Mucosa of rectum (tissue), 2 donors: ENCODE results near the gene STRA8.

Experiments
- H3K27ac ChIP-seq, 2 donors: one replicate each; pipeline ENCODE4 v1.7.0; 2013; ENCODE audit warnings: inconsistent platforms in 2 of 2, low read depth in 2 of 2, low read length in 2 of 2
- H3K27me3 ChIP-seq, 2 donors: one replicate each; pipeline ENCODE4 v1.7.0; 2013; ENCODE audit warnings: low read length in 2 of 2; ENCODE audit not compliant: control insufficient read depth in 2 of 2, insufficient read depth in 2 of 2
- H3K36me3 ChIP-seq, 2 donors: one replicate each; pipeline ENCODE4 v1.7.0; 2013; ENCODE audit warnings: low read length in 2 of 2; ENCODE audit not compliant: control insufficient read depth in 2 of 2, insufficient read depth in 2 of 2
- H3K4me1 ChIP-seq, 2 donors: one replicate each; pipeline ENCODE4 v1.7.0; 2013; ENCODE audit warnings: low read length in 2 of 2, mild to moderate bottlenecking in 1 of 2; ENCODE audit not compliant: control insufficient read depth in 2 of 2, insufficient read depth in 2 of 2
- H3K4me3 ChIP-seq, 2 donors: one replicate each; pipeline ENCODE4 v1.7.0; 2013; ENCODE audit warnings: low read length in 2 of 2
- H3K9ac ChIP-seq, 2 donors: one replicate each; pipeline ENCODE4 v1.7.0; 2013; ENCODE audit warnings: low read length in 2 of 2, low read depth in 1 of 2, mild to moderate bottlenecking in 1 of 2
- H3K9me3 ChIP-seq, 2 donors: one replicate each; pipeline ENCODE4 v1.7.0; 2013; ENCODE audit warnings: low read length in 2 of 2; ENCODE audit not compliant: control insufficient read depth in 2 of 2
- donor health status: healthy.
- donor health status: Normal muscosa, but diverticular disease.

STRA8 gene

DNA sequence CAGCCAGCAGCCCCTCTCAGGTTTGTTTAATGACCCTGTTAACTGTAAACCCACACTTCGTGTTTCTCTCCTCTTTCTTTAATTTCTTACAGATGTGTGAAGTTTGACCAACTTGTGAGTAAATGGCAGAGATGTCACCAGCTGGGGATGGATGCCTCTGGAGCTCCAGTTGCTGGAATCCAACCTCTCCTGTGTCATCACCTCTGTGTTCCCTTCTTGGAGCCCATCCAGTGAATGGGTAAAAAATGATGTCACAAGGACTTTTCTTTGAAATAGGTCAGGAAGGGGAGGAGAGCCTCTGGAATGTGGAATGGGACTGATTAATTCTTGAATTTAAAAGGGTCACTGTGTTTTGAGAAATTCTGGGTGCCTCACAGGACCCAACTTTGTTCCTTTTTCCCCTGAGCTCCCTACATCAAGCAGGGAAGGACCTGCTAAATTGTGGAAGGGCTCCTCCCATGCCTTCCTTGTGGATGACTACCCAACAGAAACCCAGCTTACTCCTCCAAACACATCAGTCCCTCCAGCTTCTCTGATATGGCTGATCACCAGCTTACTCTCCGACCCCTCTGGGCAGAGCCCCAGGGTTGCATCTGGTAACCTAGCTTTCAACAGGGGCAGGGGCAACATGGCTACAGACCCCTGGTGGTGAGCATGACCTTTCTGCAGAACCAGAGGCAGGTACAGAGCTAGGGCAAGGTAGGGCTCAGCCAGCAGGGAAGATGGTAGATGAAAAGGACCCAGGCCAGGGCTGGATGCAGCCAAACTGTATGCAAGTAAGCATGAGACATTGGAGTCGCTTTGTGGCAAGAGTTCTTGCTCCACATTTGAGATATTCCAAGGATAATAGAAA, 67.5 kb downstream of the STRA8 start:
- H3K9me3 ChIP-seq = no peaks in the 10 kb centered on the region
- no peaks in the 10 kb centered on the region for H3K36me3 ChIP-seq
- no peak overlapping the region for H3K27ac ChIP-seq
- H3K27me3 ChIP-seq = no peaks in the 10 kb centered on the region
- no peak overlapping the region for H3K4me3 ChIP-seq
- no peak overlapping the region for H3K9ac ChIP-seq
- no peaks in the 10 kb centered on the region for H3K4me1 ChIP-seq
